ENCODE data around the gene CDCA4.

GRCh38 chr14:105049753-105050550, 29.1 kb upstream of the CDCA4 start:
- TF ChIP-seq, protein P1, sequence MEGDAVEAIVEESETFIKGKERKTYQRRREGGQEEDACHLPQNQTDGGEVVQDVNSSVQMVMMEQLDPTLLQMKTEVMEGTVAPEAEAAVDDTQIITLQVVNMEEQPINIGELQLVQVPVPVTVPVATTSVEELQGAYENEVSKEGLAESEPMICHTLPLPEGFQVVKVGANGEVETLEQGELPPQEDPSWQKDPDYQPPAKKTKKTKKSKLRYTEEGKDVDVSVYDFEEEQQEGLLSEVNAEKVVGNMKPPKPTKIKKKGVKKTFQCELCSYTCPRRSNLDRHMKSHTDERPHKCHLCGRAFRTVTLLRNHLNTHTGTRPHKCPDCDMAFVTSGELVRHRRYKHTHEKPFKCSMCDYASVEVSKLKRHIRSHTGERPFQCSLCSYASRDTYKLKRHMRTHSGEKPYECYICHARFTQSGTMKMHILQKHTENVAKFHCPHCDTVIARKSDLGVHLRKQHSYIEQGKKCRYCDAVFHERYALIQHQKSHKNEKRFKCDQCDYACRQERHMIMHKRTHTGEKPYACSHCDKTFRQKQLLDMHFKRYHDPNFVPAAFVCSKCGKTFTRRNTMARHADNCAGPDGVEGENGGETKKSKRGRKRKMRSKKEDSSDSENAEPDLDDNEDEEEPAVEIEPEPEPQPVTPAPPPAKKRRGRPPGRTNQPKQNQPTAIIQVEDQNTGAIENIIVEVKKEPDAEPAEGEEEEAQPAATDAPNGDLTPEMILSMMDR (IDR thresholded peaks at IDR 0.05; ENCODE audit: low read depth, low read length, poor library complexity, severe bottlenecking): no peak
- TF ChIP-seq EZH2phosphoT487 (IDR thresholded peaks at IDR 0.05; ENCODE audit: borderline replicate concordance, low read length): no peak
